GOT3 (cell line): ENCODE results near the gene COL4A4.

Source experiments
- DNase-seq: peaks from one replicate; lab custom pipeline; 2025; ENCODE audit warnings: mixed read lengths; lab: John Stamatoyannopoulos, UW

COL4A4 gene

DNA sequence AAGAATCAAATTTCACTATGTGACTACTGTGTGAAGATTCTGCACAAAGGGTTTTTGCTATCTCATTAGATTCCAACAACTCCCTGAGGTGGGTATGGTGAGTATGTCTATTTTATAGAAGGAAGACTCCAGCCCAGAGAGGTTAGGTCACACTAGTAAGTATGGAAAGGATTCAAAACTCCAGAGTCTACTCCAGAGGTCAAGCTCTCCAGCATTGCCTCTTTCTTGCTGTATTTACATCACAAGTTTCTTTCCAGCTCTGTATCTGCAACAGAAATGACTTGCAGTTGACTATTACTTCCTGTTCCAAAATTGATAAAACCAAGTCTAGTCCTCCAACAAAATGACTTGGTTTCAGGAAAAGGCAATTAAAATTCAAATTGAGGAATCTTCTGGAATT is 2.1 kb downstream of the COL4A4 start:
- DNase-seq = no peak

- no peak for DNase-seq
These were observed 3.8 kb downstream of the COL4A4 start for GRCh38 chr2:227160164-227160563.

DNA sequence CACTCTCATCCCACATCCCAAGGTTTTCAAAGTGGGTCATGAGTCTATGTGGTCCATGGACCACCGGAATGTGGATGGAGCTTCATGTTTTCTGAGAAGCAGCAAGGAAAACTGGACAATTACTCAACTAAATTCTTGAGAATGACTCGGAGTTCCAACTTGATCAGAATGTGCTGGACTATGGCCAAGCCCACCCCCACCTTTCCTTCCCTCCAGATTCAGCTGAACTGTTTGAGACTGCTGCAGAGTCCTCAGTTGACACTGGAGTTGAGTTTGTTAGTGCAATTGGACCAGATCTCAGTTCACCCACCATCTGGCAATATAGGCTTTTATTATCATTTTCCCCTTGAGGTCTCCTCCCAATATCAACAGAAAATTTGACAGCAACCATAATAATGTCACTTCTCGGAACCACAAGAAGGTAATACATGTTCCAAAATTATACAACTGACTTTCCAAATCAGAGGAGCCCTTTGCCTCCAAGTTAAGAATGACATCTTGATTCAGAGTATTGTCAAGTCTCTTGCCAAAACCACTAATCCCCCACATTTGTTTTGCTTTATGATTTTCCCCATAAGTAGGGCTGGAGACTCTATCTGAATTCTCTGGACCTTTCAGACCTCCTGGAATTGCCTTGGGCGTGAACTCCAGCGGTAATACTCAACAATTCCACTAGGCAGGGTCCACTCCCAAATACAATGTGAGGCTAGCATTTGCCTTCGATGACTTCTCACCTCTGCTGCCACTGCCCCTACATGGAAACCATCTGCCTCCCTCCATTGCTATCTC is 8.8 kb downstream of the COL4A4 start:
- DNase-seq = no peak

DNA sequence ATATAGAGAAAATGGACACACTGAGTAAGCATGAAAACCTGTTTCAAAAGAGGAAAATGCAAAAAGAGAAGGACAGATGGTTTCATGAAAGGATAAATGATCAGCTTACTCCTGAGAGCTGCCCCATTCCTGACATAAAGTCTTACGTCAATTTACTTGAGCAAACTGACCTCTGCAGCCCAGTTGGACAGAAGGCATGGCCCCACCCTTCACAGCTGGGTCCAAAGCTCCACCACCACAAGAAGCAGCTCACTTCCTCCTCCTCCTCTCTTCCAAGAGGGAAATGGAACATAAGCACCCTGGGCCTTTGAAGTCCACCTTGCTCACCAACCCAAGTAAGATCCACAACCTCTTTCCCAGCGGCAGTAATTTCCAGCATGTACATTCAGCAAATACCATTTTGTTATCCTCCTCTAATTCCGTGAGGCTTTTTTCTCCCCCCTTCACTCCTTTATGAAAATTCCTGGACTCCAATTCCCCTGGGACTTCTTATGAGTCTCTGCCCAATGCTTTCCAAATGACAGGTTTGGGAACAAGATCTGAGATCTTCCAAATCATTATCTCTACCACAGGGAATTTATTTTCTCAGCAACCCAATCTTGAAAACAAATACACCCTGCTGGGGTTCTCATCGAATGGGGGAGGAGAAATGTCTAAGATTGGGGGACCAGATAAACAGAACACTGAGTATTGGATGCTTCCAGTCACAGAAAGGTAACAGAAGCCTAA is 10.1 kb downstream of the COL4A4 start:
- DNase-seq = no peak

GRCh38 chr2:227153307-227153706 is 10.7 kb downstream of the COL4A4 start:
- DNase-seq = no peak

GRCh38 chr2:227152093-227152766 is 11.8 kb downstream of the COL4A4 start:
- no peak for DNase-seq

- DNase-seq = no peak
These were observed 13.6 kb downstream of the COL4A4 start for GRCh38 chr2:227150222-227150936.

- DNase-seq = no peak
These were observed 15.9 kb downstream of the COL4A4 start for GRCh38 chr2:227148106-227148505.

GRCh38 chr2:227147023-227147422 is 17.0 kb downstream of the COL4A4 start:
- no peak for DNase-seq

GRCh38 chr2:227146456-227146855 is 17.5 kb downstream of the COL4A4 start:
- DNase-seq = no peak

DNA sequence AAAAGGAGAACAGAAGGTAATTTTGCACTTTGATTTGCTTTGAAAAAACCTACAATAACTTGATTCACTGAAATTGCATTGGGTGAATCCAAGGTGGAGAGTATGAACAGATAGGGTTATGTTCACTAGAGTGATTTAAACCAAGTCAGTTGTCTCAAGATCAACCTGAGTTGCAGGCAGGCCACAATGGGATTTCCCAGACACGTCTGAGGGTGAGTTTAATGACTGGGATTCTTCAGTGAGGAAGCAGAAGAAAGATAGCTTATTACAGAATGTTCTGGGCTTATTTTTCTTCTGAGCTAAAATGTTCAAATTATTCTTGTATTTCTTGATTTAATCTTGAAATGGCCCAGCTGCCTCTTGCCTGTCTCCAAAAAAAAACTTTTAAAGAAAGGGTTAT is 20.1 kb downstream of the COL4A4 start:
- no peak for DNase-seq

- no peak for DNase-seq
These were observed 22.7 kb downstream of the COL4A4 start for GRCh38 chr2:227141301-227141700.

DNA sequence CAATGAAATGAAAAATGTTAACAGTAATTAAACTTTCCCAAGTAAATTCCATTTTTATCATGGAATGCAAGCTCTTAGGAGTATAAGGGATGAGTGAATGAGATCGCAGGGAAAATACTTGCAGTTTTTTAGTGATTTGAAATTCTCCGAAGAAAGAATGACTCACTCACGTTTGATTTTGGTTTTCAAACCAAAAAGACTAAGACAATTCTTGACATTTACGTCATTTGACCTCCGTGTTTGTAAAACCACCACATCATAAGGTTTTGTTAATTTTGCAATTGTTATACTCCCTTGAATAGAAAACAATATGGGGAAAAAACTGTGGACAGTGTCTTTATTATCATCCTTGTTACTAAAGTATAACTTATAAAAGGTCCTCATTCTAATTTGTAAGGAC is 29.4 kb downstream of the COL4A4 start:
- DNase-seq = no peak

- no peak for DNase-seq
These were observed 31.0 kb downstream of the COL4A4 start for GRCh38 chr2:227132986-227133385.

DNA sequence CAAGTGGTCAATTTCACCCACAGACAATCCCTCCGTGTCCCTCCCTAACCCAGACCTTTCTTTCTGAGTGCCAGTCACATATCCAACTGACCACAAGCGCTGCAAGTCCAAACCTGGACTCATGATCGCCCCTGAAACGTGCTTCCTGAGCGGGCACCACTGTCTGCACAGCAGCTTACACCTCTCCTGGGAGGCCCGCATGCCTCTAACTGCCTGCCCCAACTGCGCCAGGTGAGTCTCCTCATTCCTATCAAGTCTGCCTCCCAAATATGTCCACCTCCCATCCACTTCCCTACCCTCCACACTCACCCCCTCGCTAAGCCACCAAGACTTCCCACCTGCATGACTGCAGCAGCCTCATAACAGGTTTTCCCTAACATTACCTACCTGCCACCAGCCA is 33.4 kb downstream of the COL4A4 start:
- DNase-seq = no peak

- no peak for DNase-seq
These were observed 36.8 kb downstream of the COL4A4 start for GRCh38 chr2:227127201-227127600.

- no peak for DNase-seq
These were observed 38.5 kb downstream of the COL4A4 start for GRCh38 chr2:227125506-227125905.

DNA sequence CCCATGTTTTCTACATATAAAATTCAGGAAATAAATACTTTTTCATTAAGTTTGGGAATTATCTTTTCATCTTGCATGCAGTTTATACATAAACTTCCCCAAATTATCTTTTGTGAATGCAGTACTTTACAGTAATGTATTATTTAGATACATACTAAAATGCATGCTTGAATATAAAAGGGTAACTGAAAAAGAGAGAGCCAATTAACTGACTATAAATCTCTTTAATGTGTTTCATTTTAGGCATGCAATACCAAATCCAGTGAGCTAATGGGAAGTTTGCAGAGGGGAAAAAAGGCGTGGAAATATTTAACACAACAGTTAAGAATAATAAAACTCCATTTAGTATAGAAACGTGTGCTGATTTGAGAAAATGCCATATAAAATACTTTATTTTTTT is 39.2 kb downstream of the COL4A4 start:
- no peak for DNase-seq

- no peak for DNase-seq
These were observed 40.3 kb downstream of the COL4A4 start for GRCh38 chr2:227123697-227124096.

DNA sequence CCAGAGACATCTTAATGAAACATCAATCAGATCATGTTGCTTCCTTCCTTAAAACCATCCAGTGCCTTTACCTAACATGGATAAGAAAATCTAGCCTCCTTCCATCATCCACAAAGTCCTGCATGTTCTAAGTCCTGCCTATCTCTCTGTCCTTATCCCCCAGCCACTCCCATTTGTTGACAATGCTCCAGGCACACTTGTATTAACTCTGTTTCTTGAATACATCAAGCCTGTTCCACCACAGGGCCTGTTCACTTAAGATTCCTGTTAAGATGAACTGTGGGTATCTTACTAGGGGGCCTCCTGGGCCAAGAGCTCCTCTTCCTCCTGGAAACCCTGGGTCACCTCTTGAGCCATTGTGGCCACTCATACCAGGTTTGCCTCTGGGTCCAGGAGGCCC is 45.7 kb downstream of the COL4A4 start:
- no peak for DNase-seq

DNA sequence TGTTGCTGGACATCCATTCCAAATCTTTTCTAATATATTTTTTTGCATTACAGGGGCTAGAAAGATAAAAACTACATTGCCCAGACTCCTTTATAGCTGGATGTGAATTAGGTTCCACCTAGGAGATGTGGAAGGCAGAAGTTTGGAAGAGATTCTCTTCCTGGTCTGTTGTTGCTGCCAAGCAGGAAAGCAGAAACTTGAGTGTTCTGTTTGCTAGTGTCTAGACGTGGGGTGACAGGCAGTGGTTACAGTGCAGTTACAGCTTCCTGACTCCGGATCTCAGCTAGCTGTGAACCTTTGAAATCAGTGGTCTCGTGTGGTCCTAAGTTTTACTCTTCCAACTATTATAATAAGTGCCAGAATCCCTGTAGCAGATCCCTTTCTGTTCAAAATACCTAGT is 46.2 kb downstream of the COL4A4 start:
- no peak for DNase-seq

- no peak for DNase-seq
These were observed 47.0 kb downstream of the COL4A4 start for GRCh38 chr2:227117027-227117426.
